Forelimb muscle (tissue), 1 donor: ENCODE results near the gene SLC52A3. TPM values are rescaled to one million over a fixed set of nuclear protein-coding genes. Genes with fewer than 3 reads are reported as not detected.
"Not testable (repeated sequence)": the region's sequence is repeated elsewhere in the genome, so short reads cannot be mapped to it uniquely, and the experiment has no call there.

Experiments used
- DNase-seq: peaks from one replicate; pipeline ENCODE4 v3.0.0-alpha.2; 2013; ENCODE audit warnings: low read depth
- polyA plus RNA-seq: library from polyadenylated mRNA; unstranded; fragments of 120-200 nt; gene quantifications from one replicate; pipeline ENCODE4 v1.2.1, GENCODE V29; 2013; ENCODE audit not compliant: insufficient read length

The SLC52A3 gene
- 0.24 TPM for polyA plus RNA-seq

- no peak for DNase-seq
These were observed at the start of gene SLC52A3 for GRCh38 chr20:768426-768978. TSS of gene SLC52A3 (minus strand) at chr20:768500. CDS start at chr20:765774, 2,726 bp downstream.

- DNase-seq = no peak
These were observed 47.8 kb upstream of the SLC52A3 start for GRCh38 chr20:815914-816606.

DNA sequence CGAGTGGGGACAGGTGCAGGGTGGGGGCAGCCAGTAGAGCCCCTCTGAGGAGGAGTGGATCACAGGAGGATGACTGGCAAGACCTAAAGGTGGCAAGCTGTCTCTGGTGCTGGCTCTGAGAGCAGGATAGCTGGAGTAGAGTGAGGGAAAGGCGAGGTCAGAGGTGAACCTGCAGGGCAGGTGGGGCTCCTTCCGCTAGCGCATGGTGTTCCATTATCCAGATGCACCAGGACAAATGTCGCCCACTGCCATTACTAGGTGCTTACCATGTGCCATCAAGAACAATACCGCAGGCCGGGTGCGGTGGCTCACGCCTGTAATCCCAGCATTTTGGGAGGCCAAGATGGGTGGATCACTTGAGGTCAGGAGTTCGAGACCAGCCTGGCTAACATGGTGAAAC is 46.9 kb upstream of the SLC52A3 start:
- DNase-seq = no peak

DNA sequence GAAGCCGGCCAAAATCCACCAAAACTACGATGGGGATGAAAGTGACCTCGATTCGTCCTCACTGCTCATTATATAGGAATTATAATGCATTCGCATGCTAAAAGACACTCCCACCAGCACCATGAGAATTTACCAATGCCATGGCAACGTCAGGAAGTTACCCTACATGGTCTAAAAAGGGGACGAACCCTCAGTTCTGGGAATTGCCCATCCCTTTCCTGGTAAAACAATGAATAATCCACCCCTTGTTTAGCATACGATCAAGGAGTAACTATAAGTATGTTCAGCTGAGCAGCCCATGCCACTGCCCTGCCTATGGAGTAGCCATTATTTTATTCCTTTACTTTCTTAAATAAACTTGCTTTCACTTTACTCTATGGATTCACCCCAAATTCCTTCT is 45.1 kb upstream of the SLC52A3 start:
- no peak for DNase-seq

DNA sequence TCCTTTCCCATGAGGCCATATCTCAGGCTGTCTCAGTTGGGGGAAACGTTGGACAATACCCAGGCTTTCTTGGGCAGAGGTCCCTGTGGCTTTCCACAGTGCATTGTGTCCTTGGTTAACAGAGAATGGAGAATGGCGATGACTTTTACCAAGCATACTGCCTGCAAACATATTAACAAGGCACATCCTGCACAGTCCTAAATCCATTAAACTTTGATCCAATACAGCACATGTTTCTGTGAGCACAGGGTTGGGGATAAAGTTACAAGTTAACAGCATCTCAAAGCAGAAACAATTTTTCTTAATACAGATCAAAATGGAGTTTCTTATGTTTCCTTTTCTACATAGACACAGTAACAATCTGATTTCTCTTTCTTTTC is 44.1 kb upstream of the SLC52A3 start:
- not testable (repeated sequence) for DNase-seq

DNA sequence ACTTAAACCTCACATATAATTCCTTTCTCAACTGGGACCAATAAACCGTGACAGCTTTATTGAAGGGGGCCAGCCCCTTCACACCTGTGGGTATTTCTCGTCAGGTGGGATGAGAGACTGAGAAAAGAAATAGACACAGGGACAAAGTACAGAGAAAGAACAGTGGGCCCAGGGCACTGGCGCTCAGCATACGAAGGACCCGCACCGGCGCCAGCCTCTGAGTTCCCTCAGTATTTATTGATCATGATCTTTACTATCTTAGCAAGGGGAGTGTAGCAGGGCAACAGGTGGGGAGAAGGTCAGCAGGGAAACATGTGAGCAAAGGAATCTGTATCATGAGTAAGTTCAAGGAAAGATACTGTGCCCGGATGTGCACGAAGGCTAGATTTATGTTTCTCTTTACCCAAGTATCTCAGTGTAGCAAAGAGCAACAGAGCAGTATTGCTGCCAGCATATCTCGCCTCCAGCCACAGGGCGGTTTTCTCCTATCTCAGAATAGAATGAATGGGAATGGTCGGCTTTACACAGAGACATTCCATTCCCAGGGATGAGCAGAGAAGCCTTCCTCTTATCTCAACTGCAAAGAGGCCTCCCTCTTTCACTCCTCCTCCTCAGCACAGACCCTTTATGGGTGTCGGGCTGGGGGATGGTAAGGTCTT is 43.6 kb upstream of the SLC52A3 start:
- not testable (repeated sequence) for DNase-seq

GRCh38 chr20:805713-806112 is 37.4 kb upstream of the SLC52A3 start:
- DNase-seq = no peak

- no peak for DNase-seq
These were observed 33.4 kb upstream of the SLC52A3 start for GRCh38 chr20:801678-802077.

DNA sequence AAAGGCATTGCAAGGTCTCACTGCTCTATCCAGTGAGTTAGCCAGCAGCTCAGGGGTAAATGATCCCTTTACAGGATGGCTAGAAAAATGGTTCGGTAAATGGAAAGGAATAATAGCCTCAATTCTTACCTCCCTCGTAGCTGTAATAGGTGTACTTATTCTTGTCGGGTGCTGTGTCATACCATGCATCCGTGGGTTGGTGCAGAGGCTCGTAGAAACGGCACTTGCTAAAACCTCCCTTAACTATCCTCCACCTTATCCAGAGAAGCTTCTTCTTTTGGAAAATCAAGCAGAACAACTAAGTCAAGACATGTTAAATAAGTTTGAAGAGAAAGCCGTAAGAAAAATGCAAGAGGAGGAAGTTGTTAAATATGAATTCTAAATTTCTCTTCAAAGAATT is 31.7 kb upstream of the SLC52A3 start:
- not testable (repeated sequence) for DNase-seq

GRCh38 chr20:798746-799145 is 30.4 kb upstream of the SLC52A3 start:
- DNase-seq = not testable (repeated sequence)

- no peak for DNase-seq
These were observed 28.6 kb upstream of the SLC52A3 start for GRCh38 chr20:796921-797320.

GRCh38 chr20:792248-792647 is 23.9 kb upstream of the SLC52A3 start:
- no peak for DNase-seq

DNA sequence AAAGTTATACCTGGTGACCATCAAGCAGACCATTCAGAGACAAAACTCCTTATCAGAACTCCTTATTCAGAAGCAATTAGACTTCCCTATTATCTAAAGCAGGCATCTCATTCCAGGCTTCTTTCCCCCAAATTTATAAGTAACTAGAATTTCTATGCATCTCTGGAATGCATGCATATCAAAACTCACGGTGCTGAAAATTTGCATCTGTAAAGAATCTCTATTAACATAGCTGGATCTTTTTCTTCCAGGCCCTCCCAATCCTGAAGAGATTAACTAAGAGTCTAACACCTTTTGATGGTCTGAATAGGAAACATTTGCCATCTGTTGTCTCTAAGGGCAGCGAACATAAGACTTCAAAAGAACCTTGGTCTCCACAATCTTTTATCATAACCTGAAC is 22.8 kb upstream of the SLC52A3 start:
- DNase-seq = no peak

- DNase-seq = no peak
These were observed 19.5 kb upstream of the SLC52A3 start for GRCh38 chr20:787825-788224.

DNA sequence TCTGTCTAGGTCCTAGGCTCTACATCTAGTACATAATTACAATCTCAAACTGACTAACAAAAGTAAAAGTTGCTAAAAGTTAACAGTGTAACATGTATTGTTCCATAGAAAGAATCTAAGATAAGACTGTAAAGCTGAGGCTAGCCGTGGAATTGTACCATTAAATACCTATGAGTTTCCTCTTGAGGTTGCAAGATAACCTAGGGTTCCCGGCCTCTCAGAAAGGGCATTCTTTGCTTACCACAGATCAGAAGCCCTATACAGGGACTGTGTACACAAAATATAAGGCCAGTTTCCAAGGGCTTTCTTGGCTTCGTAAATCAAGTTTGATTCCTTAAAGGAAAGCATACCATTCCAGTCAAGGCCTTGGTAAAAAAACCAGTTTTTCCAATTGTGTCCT is 11.5 kb upstream of the SLC52A3 start:
- no peak for DNase-seq

DNA sequence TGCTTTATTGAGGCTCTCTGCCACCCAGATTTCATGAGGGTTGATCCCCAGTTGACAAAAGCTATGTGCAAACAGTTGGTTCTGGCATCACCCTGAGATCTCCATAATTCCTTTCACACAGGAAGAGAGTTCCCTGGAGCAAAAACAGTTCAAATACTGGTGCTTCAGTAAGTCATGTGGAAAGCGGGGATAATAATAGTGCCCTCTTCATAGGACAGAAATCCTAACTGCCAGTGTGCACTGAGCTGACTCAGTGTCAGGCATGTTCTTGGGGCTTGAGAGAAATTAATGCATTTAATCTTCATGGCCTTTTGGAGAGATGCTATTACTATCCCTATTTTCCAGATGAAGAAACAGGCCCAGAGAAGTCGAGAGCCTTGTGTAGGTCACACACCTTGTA is 7.9 kb upstream of the SLC52A3 start:
- DNase-seq = no peak

GRCh38 chr20:775679-776135 is 7.4 kb upstream of the SLC52A3 start:
- no peak for DNase-seq

DNA sequence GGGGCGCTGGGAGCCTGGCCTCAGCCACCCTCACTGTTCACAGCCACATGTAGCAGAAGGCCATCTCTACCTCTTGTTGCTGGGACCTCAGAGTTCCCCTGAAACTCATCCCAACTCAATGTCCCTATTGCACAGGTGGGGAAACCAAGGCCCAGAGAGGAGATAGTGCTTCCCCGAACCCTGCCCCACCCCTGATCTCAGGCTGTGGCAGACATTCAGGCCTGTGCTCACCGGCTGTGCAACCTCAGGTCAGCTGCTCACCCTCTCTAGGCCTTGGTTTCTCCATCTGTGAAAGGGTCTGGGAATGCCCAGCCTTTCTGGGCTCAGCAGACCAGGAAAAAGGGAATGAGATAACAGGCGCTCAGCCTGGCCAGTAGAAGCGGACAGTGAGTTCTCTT is 6.4 kb upstream of the SLC52A3 start:
- DNase-seq = no peak

- no peak for DNase-seq
These were observed 5.8 kb upstream of the SLC52A3 start for GRCh38 chr20:774016-774659.

GRCh38 chr20:772806-773205 is 4.5 kb upstream of the SLC52A3 start:
- no peak for DNase-seq

DNA sequence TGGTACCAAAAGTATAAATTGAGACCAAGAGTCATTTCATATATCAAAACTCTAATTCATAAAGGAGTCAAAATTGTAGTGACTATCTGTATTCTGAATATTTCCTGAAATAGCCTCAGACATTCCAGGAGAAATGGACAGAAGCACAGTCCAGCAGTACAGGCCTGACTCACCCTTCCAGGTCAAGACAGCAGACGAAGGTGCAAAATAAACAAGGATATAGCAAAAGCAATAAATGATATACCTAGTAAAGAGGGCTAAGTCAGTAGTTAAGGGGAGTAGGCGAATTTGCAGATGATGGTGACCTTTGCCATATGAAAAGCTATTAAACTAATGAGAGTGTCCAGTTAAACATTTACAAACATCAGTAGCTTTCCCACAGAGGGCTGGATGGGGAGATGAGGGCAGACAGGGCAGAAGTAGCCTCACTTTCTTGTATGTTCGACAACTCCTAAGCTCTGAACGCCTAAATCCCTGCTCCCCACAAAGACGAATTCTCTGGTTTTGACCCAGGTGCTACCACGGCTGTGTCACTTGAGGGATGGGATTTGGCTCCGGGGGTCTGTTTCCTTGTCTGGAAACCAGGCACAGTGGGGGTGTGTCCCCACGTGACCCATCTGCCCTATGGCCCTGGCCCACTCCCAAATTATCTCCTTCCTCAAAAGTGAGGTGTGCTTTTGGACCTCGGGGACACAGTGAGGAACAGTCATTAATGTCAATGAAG is 3.6 kb upstream of the SLC52A3 start:
- no peak for DNase-seq

DNA sequence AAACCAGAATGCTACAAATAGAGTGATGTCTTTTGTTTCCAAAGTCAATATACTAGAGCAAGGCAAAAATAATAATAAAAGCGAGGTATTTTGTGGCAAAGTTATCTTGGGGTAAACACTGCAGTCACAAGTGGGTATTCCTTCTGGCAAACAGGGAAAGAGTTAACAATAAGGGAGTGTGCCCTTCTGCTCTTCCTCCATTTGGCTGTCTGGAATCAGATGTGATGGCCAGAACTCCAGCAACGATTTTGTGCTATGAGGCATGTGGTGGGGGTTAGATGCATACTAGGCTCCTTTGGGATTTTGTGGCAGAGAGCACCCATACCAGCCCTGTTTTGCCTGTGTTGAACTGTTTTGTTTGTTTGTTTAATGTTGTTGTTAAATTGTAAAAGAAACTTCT is 2.4 kb upstream of the SLC52A3 start:
- DNase-seq = no peak
